SK-N-SH treated with all-trans-retinoic acid at 6 μM for 48 hours (cell line): ENCODE data around the gene DUSP2.

Experiments used
- ATAC-seq: fragments of 200-7000 bp; cut with Tn5 transposase; 3 replicates; pipeline ENCODE4 v1.9.1; 2020; ENCODE audit warnings: mild to moderate bottlenecking, moderate library complexity
- ARNTL ChIP-seq: fragments of 450-650 bp; formaldehyde crosslinking; IDR thresholded peaks from 2 replicates; pipeline ENCODE4 v1.5.0; 2020; ENCODE audit warnings: low read depth, mild to moderate bottlenecking, moderate library complexity, borderline replicate concordance
- BACH2 ChIP-seq: fragments of 250-450 bp; sonication (Bioruptor Pico); IDR thresholded peaks from 2 replicates; pipeline ENCODE4 v1.9.0; 2021; ENCODE audit warnings: mild to moderate bottlenecking, borderline replicate concordance
- CREB5 ChIP-seq: fragments of 250-450 bp; sonication (Bioruptor Pico); IDR thresholded peaks from 2 replicates; pipeline ENCODE4 v1.5.1; 2020; ENCODE audit warnings: low read depth, mild to moderate bottlenecking, moderate library complexity
- CSDC2 ChIP-seq: fragments of 250-450 bp; sonication (Bioruptor Pico); IDR thresholded peaks from 2 replicates; pipeline ENCODE4 v1.5.0; 2020; ENCODE audit warnings: mild to moderate bottlenecking, moderate library complexity
- CSRNP3 ChIP-seq: fragments of 250-450 bp; sonication (Bioruptor Pico); IDR thresholded peaks from 2 replicates; pipeline ENCODE4 v1.5.1; 2021; ENCODE audit warnings: mild to moderate bottlenecking, moderate library complexity
- ESRRG ChIP-seq: fragments of 250-450 bp; sonication (Bioruptor Pico); IDR thresholded peaks from 2 replicates; pipeline ENCODE4 v1.6.1; 2021; ENCODE audit warnings: mild to moderate bottlenecking
- GLIS3 ChIP-seq: fragments of 250-450 bp; sonication (Bioruptor Pico); IDR thresholded peaks from 2 replicates; pipeline ENCODE4 v1.5.0; 2020; ENCODE audit warnings: mild to moderate bottlenecking, moderate library complexity
- ISL1 ChIP-seq: fragments of 250-450 bp; sonication (Bioruptor Pico); IDR thresholded peaks from 2 replicates; pipeline ENCODE4 v2.1.2; 2022; ENCODE audit warnings: mild to moderate bottlenecking, moderate library complexity
- OSR1 ChIP-seq: fragments of 250-450 bp; sonication (Bioruptor Pico); IDR thresholded peaks from 2 replicates; pipeline ENCODE4 v1.8.0; 2022; ENCODE audit warnings: moderate library complexity, mild to moderate bottlenecking, inconsistent platforms
- PATZ1 ChIP-seq: fragments of 250-450 bp; sonication (Bioruptor Pico); IDR thresholded peaks from 2 replicates; pipeline ENCODE4 v1.8.0; 2020; ENCODE audit warnings: mild to moderate bottlenecking, moderate library complexity, borderline replicate concordance
- POU6F1 ChIP-seq: fragments of 250-450 bp; sonication (Bioruptor Pico); IDR thresholded peaks from 2 replicates; pipeline ENCODE4 v1.8.0; 2021; ENCODE audit warnings: low read depth, mild to moderate bottlenecking, moderate library complexity, borderline replicate concordance
- PPARA ChIP-seq: fragments of 250-450 bp; sonication (Bioruptor Pico); IDR thresholded peaks from 2 replicates; pipeline ENCODE4 v1.5.0; 2020; ENCODE audit warnings: mild to moderate bottlenecking, borderline replicate concordance
- RARB ChIP-seq: fragments of 250-450 bp; sonication (Bioruptor Pico); IDR thresholded peaks from 2 replicates; pipeline ENCODE4 v1.8.0; 2021; ENCODE audit warnings: mild to moderate bottlenecking, moderate library complexity
- SNAI2 ChIP-seq: fragments of 250-450 bp; sonication (Bioruptor Pico); IDR thresholded peaks from 2 replicates; pipeline ENCODE4 v1.5.0; 2020; ENCODE audit warnings: mild to moderate bottlenecking, moderate library complexity
- TCF4 ChIP-seq: fragments of 250-450 bp; sonication (Bioruptor Pico); IDR thresholded peaks from 2 replicates; pipeline ENCODE4 v1.8.0; 2021; ENCODE audit warnings: mild to moderate bottlenecking, moderate library complexity, borderline replicate concordance
- TOX ChIP-seq: fragments of 250-450 bp; sonication (Bioruptor Pico); IDR thresholded peaks from 2 replicates; pipeline ENCODE4 v1.8.0; 2021; ENCODE audit warnings: mild to moderate bottlenecking, moderate library complexity, borderline replicate concordance
- TSHZ2 ChIP-seq: fragments of 250-450 bp; sonication (Bioruptor Pico); IDR thresholded peaks from 2 replicates; pipeline ENCODE4 v1.5.0; 2020; ENCODE audit warnings: mild to moderate bottlenecking, moderate library complexity
- ZC3H10 ChIP-seq: fragments of 250-450 bp; sonication (Bioruptor Pico); IDR thresholded peaks from 2 replicates; pipeline ENCODE4 v1.5.1; 2021; ENCODE audit warnings: mild to moderate bottlenecking, moderate library complexity
- ZFP3 ChIP-seq: fragments of 250-450 bp; sonication (Bioruptor Pico); IDR thresholded peaks from 2 replicates; pipeline ENCODE4 v1.5.0; 2020; ENCODE audit warnings: mild to moderate bottlenecking, moderate library complexity
- ZFP30 ChIP-seq: fragments of 450-650 bp; formaldehyde crosslinking; IDR thresholded peaks from 2 replicates; pipeline ENCODE4 v1.5.0; 2022; ENCODE audit warnings: mild to moderate bottlenecking, moderate library complexity
- ZNF565 ChIP-seq: fragments of 450-650 bp; formaldehyde crosslinking; conservative IDR thresholded peaks from 2 replicates; pipeline ENCODE4 v1.5.0; 2020; ENCODE audit warnings: low read depth, mild to moderate bottlenecking, moderate library complexity
- ZNF70 ChIP-seq: fragments of 450-650 bp; formaldehyde crosslinking; IDR thresholded peaks from 2 replicates; pipeline ENCODE4 v1.5.0; 2020; ENCODE audit warnings: mild to moderate bottlenecking, moderate library complexity
- ZNF8 ChIP-seq: fragments of 450-650 bp; formaldehyde crosslinking; IDR thresholded peaks from 2 replicates; pipeline ENCODE4 v1.5.0; 2020; ENCODE audit warnings: mild to moderate bottlenecking, moderate library complexity

DUSP2 gene

GRCh38 chr2:96156926-96157648 lies 11.8 kb upstream of the DUSP2 start:
- no peak for TF ChIP-seq CREB5 (CRISPR knock-in tag)
- TF ChIP-seq ZNF70 (CRISPR knock-in tag) = no peak
- no peak for TF ChIP-seq CSDC2 (CRISPR knock-in tag)
- no peak for TF ChIP-seq ZNF565
- TF ChIP-seq ARNTL (CRISPR knock-in tag) = no peak
- TF ChIP-seq PATZ1 (CRISPR knock-in tag) = no peak
- TF ChIP-seq RARB = no peak
- no peak for TF ChIP-seq GLIS3 (CRISPR knock-in tag)
- no peak for TF ChIP-seq ZFP3
- no peak for TF ChIP-seq SNAI2
- TF ChIP-seq BACH2 (CRISPR knock-in tag) = no peak
- TF ChIP-seq CSRNP3 (CRISPR knock-in tag) = no peak
- TF ChIP-seq ESRRG (CRISPR knock-in tag) = no peak
- no peak for TF ChIP-seq ZNF8 (CRISPR knock-in tag)
- TF ChIP-seq OSR1 = no peak
- TF ChIP-seq PPARA (CRISPR knock-in tag) = no peak
- TF ChIP-seq TSHZ2 = no peak
- TF ChIP-seq ISL1 (CRISPR knock-in tag) = no peak
- ATAC-seq = no peak

- no peak for ATAC-seq
- TF ChIP-seq RARB (no peak), PATZ1 (CRISPR knock-in tag) (no peak), ISL1 (CRISPR knock-in tag) (no peak), ZNF565 (no peak), POU6F1 (CRISPR knock-in tag) (no peak), PPARA (CRISPR knock-in tag) (no peak), TOX (CRISPR knock-in tag) (no peak), BACH2 (CRISPR knock-in tag) (no peak), ZC3H10 (CRISPR knock-in tag) (no peak), ESRRG (CRISPR knock-in tag) (no peak), TSHZ2 (no peak), ARNTL (CRISPR knock-in tag) (no peak), SNAI2 (no peak), ZNF8 (CRISPR knock-in tag) (no peak), ZFP30 (CRISPR knock-in tag) (no peak), ZFP3 (no peak), CSDC2 (CRISPR knock-in tag) (no peak), TCF4 (no peak), GLIS3 (CRISPR knock-in tag) (no peak), OSR1 (no peak)
- TF ChIP-seq, all 23 proteins: peak for 0
Observed at GRCh38 chr2:96156011-96156820, 11.0 kb upstream of the DUSP2 start.
